ENCODE data around the gene ANKRD62.
"Not testable (repeated sequence)": the region's sequence is repeated elsewhere in the genome, so short reads cannot be mapped to it uniquely, and the experiment has no call there.

The ANKRD62 gene

GRCh38 chr18:12099160-12099559, 5.5 kb downstream of the ANKRD62 start:
- DNase-seq (ENCODE audit: low read depth), result no peak

GRCh38 chr18:12101266-12101665, 7.6 kb downstream of the ANKRD62 start:
- DNase-seq (ENCODE audit: low read depth), result no peak

GRCh38 chr18:12102136-12102842, 8.6 kb downstream of the ANKRD62 start:
- DNase-seq (ENCODE audit: low read depth), result no peak

GRCh38 chr18:12106471-12106870, 12.8 kb downstream of the ANKRD62 start:
- DNase-seq (ENCODE audit: low read depth), result no peak

- DNase-seq (ENCODE audit: low read depth), result no peak
Observed at GRCh38 chr18:12109836-12110235, 16.2 kb downstream of the ANKRD62 start.

GRCh38 chr18:12113999-12114646, 20.5 kb downstream of the ANKRD62 start:
- no peak for DNase-seq (ENCODE audit: low read depth)

- DNase-seq (ENCODE audit: low read depth), result no peak
Observed at GRCh38 chr18:12119358-12119757, 25.7 kb downstream of the ANKRD62 start.

- no peak for DNase-seq (ENCODE audit: low read depth)
Observed at GRCh38 chr18:12121175-12122042, 27.8 kb downstream of the ANKRD62 start.

- not testable (repeated sequence) for DNase-seq (ENCODE audit: low read depth)
Observed at GRCh38 chr18:12122043-12122389, 28.4 kb downstream of the ANKRD62 start.

- DNase-seq (ENCODE audit: low read depth), result not testable (repeated sequence)
Observed at GRCh38 chr18:12127647-12128046, 34.0 kb downstream of the ANKRD62 start.

GRCh38 chr18:12138831-12139230, 45.2 kb downstream of the ANKRD62 start:
- DNase-seq (ENCODE audit: low read depth), result not testable (repeated sequence)

GRCh38 chr18:12140866-12141265, 47.2 kb downstream of the ANKRD62 start:
- DNase-seq (ENCODE audit: low read depth), result not testable (repeated sequence)

- DNase-seq (ENCODE audit: low read depth), result not testable (repeated sequence)
Observed at GRCh38 chr18:12141778-12142177, 48.1 kb downstream of the ANKRD62 start.

GRCh38 chr18:12149431-12149830, 55.8 kb downstream of the ANKRD62 start:
- DNase-seq (ENCODE audit: low read depth), result not testable (repeated sequence)

- DNase-seq (ENCODE audit: low read depth), result no peak
Observed at GRCh38 chr18:12154361-12154760, 60.7 kb downstream of the ANKRD62 start.

- no peak for DNase-seq (ENCODE audit: low read depth)
Observed at GRCh38 chr18:12155996-12156395, 62.4 kb downstream of the ANKRD62 start.

GRCh38 chr18:12159446-12159845, 65.8 kb downstream of the ANKRD62 start:
- DNase-seq (ENCODE audit: low read depth), result no peak

- DNase-seq (ENCODE audit: low read depth), result no peak
Observed at GRCh38 chr18:12162786-12163185, 69.1 kb downstream of the ANKRD62 start.

- no peak for DNase-seq (ENCODE audit: low read depth)
Observed at GRCh38 chr18:12165038-12165768, 71.6 kb downstream of the ANKRD62 start.
